ENCODE measurements around the gene FYB1. TPM values are rescaled to one million over a fixed set of nuclear protein-coding genes. Genes with fewer than 3 reads are reported as not detected.

Gene FYB1
- total RNA-seq, 2 experiments from 2014 or later = 0.16 TPM; not detected in 1

GRCh38 chr5:39106322-39106721, 113.0 kb downstream of the FYB1 start:
- Histone ChIP-seq H2AFZ (ENCODE audit: low read length) (no peak overlapping the region), H3K9me3 (ENCODE audit: low read length) (no peaks in the 10 kb centered on the region), H3K79me2 (ENCODE audit: insufficient read depth, low read depth, low read length) (no peaks in the 10 kb centered on the region), H3K36me3 (ENCODE audit: insufficient read depth, low read length) (no peaks in the 10 kb centered on the region), H3K9me2 (ENCODE audit: insufficient read depth, low read length) (no peaks in the 10 kb centered on the region), H3K4me3 (ENCODE audit: low read depth, low read length, poor library complexity, severe bottlenecking) (no peak overlapping the region), H4K20me1 (ENCODE audit: insufficient read depth, low read length) (no peaks in the 10 kb centered on the region), H3K4me1 (ENCODE audit: insufficient read depth, low read length, poor library complexity, severe bottlenecking) (no peaks in the 10 kb centered on the region), H3K27ac (ENCODE audit: low read depth, low read length, poor library complexity, severe bottlenecking) (no peak overlapping the region), H3K4me2 (ENCODE audit: low read length) (no peak overlapping the region)
- TF ChIP-seq CTCF (conservative IDR thresholded peaks at IDR 0.05; ENCODE audit: low read length) (peak; percentile 55), EZH2phosphoT487 (IDR thresholded peaks at IDR 0.05; ENCODE audit: borderline replicate concordance, low read depth, low read length) (no peak)
- CTCF ChIA-PET (ENCODE audit: unreplicated experiment) = no interaction called here
- no TSS peak for BruUV-seq (replicated peaks)
- no peak for DNase-seq (ENCODE audit: low spot score)
- intact Hi-C loops (cut with micrococcal nuclease; ENCODE audit: unreplicated experiment) = no loop called here
- POLR2A ChIA-PET = no interaction called here

- Histone ChIP-seq H3K36me3 (ENCODE audit: insufficient read depth, low read length) (no peaks in the 10 kb centered on the region), H3K4me1 (ENCODE audit: insufficient read depth, low read length, poor library complexity, severe bottlenecking) (no peaks in the 10 kb centered on the region), H3K79me2 (ENCODE audit: insufficient read depth, low read depth, low read length) (no peaks in the 10 kb centered on the region), H3K27ac (ENCODE audit: low read depth, low read length, poor library complexity, severe bottlenecking) (no peak overlapping the region), H3K4me2 (ENCODE audit: low read length) (no peak overlapping the region), H3K9me2 (ENCODE audit: insufficient read depth, low read length) (no peaks in the 10 kb centered on the region), H3K4me3 (ENCODE audit: low read depth, low read length, poor library complexity, severe bottlenecking) (no peak overlapping the region), H2AFZ (ENCODE audit: low read length) (no peak overlapping the region), H4K20me1 (ENCODE audit: insufficient read depth, low read length) (no peaks in the 10 kb centered on the region), H3K9me3 (ENCODE audit: low read length) (no peaks in the 10 kb centered on the region)
- ChIA-PET CTCF (ENCODE audit: unreplicated experiment) (no interaction called here), POLR2A (interaction anchor here (0.5 kb wide), 1 partner anchor 29 kb away, joined by 4 read pairs; no protein-coding TSS in a partner anchor)
- TF ChIP-seq EZH2phosphoT487 (IDR thresholded peaks at IDR 0.05; ENCODE audit: borderline replicate concordance, low read depth, low read length) (no peak), CTCF (conservative IDR thresholded peaks at IDR 0.05; ENCODE audit: low read length) (no peak)
- intact Hi-C loops (cut with micrococcal nuclease; ENCODE audit: unreplicated experiment) = no loop called here
- no TSS peak for BruUV-seq (replicated peaks)
- DNase-seq (ENCODE audit: low spot score) = no peak
Observed at GRCh38 chr5:39104221-39104620, 115.1 kb downstream of the FYB1 start.

- no TSS peak for BruUV-seq (replicated peaks)
- H3K9me2 ChIP-seq (ENCODE audit: insufficient read depth, low read length) = no peaks in the 10 kb centered on the region
- no peak overlapping the region for H3K27ac ChIP-seq (ENCODE audit: low read depth, low read length, poor library complexity, severe bottlenecking)
- ChIA-PET CTCF (ENCODE audit: unreplicated experiment) (no interaction called here), POLR2A (no interaction called here)
- intact Hi-C loops (cut with micrococcal nuclease; ENCODE audit: unreplicated experiment) = no loop called here
- no peak for DNase-seq (ENCODE audit: low spot score)
- no peaks in the 10 kb centered on the region for H3K9me3 ChIP-seq (ENCODE audit: low read length)
- no peaks in the 10 kb centered on the region for H3K4me1 ChIP-seq (ENCODE audit: insufficient read depth, low read length, poor library complexity, severe bottlenecking)
- H3K4me2 ChIP-seq (ENCODE audit: low read length) = no peak overlapping the region
- H3K4me3 ChIP-seq (ENCODE audit: low read depth, low read length, poor library complexity, severe bottlenecking) = no peak overlapping the region
- TF ChIP-seq CTCF (conservative IDR thresholded peaks at IDR 0.05; ENCODE audit: low read length) = no peak
- TF ChIP-seq EZH2phosphoT487 (IDR thresholded peaks at IDR 0.05; ENCODE audit: borderline replicate concordance, low read depth, low read length) = no peak
- no peak overlapping the region for H2AFZ ChIP-seq (ENCODE audit: low read length)
- no peaks in the 10 kb centered on the region for H4K20me1 ChIP-seq (ENCODE audit: insufficient read depth, low read length)
- H3K79me2 ChIP-seq (ENCODE audit: insufficient read depth, low read depth, low read length) = no peaks in the 10 kb centered on the region
- H3K36me3 ChIP-seq (ENCODE audit: insufficient read depth, low read length) = no peaks in the 10 kb centered on the region
Observed at GRCh38 chr5:39102684-39103155, 116.6 kb downstream of the FYB1 start.
